NOMO-1 treated with DMSO at 0.1 percent for 48 hours (cell line): ENCODE results near the gene AK8.

ENCODE experiments used
- DNase-seq: peaks from one replicate; lab custom pipeline; 2025; ENCODE audit not compliant: unreplicated experiment; lab: John Stamatoyannopoulos, UW

AK8 gene

GRCh38 chr9:132745756-132746709 lies 132.1 kb downstream of the AK8 start:
- DNase-seq, result no peak

GRCh38 chr9:132744881-132745755 lies 133.0 kb downstream of the AK8 start:
- no peak for DNase-seq

- no peak for DNase-seq
These were observed 134.1 kb downstream of the AK8 start for GRCh38 chr9:132743931-132744479.

- DNase-seq, result no peak
These were observed 135.2 kb downstream of the AK8 start for GRCh38 chr9:132742821-132743311.

GRCh38 chr9:132740526-132741309 lies 137.4 kb downstream of the AK8 start:
- no peak for DNase-seq

- no peak for DNase-seq
These were observed 138.3 kb downstream of the AK8 start for GRCh38 chr9:132739710-132740310.

- DNase-seq, result no peak
These were observed 144.7 kb downstream of the AK8 start for GRCh38 chr9:132733260-132733815.

GRCh38 chr9:132732326-132733259 lies 145.5 kb downstream of the AK8 start:
- DNase-seq, result no peak

GRCh38 chr9:132731230-132731629 lies 146.9 kb downstream of the AK8 start:
- DNase-seq, result no peak

- DNase-seq, result no peak
These were observed 147.7 kb downstream of the AK8 start for GRCh38 chr9:132730054-132731033.

GRCh38 chr9:132729235-132729890 lies 148.7 kb downstream of the AK8 start:
- no peak for DNase-seq

- no peak for DNase-seq
These were observed 149.6 kb downstream of the AK8 start for GRCh38 chr9:132728497-132728896.

- no peak for DNase-seq
These were observed 150.0 kb downstream of the AK8 start for GRCh38 chr9:132728071-132728470.

GRCh38 chr9:132726576-132727130 lies 151.4 kb downstream of the AK8 start:
- DNase-seq, result no peak

- no peak for DNase-seq
These were observed 152.8 kb downstream of the AK8 start for GRCh38 chr9:132725306-132725705.

- DNase-seq, result no peak
These were observed 154.3 kb downstream of the AK8 start for GRCh38 chr9:132723809-132724208.
